ENCODE measurements around the gene CCDC85A.

GRCh38 chr2:56182420-56182819, 1.4 kb upstream of the CCDC85A start:
- no peak for TF ChIP-seq CTCF (IDR thresholded peaks at IDR 0.05; ENCODE audit: low read length)
- no peak for TF ChIP-seq EZH2 (optimal IDR thresholded peaks at IDR 0.05; ENCODE audit: low read depth, low read length)

Measured in MM.1S (cell line).